HG03108 (cell line): ENCODE data around the gene GRIK4.

Source experiments
- ATAC-seq: cut with Tn5 transposase; IDR thresholded peaks from one replicate; pipeline ENCODE4 v1.9.1; 2021; ENCODE audit warnings: moderate library complexity; ENCODE audit not compliant: unreplicated experiment

The GRIK4 gene

GRCh38 chr11:120547316-120547715, 35.8 kb downstream of the GRIK4 start:
- no peak for ATAC-seq

GRCh38 chr11:120547811-120548681, 36.5 kb downstream of the GRIK4 start:
- ATAC-seq: no peak

- ATAC-seq: no peak
Measured at GRCh38 chr11:120548682-120549209, 37.2 kb downstream of the GRIK4 start.

- ATAC-seq: no peak
Measured at GRCh38 chr11:120549346-120549745, 37.8 kb downstream of the GRIK4 start.

- ATAC-seq: no peak
Measured at GRCh38 chr11:120550007-120550406, 38.5 kb downstream of the GRIK4 start.

- ATAC-seq: no peak
Measured at GRCh38 chr11:120551191-120551590, 39.6 kb downstream of the GRIK4 start.

GRCh38 chr11:120554766-120555432, 43.4 kb downstream of the GRIK4 start:
- no peak for ATAC-seq

GRCh38 chr11:120555433-120555773, 43.9 kb downstream of the GRIK4 start:
- ATAC-seq: no peak

GRCh38 chr11:120556797-120557196, 45.2 kb downstream of the GRIK4 start:
- ATAC-seq: no peak

GRCh38 chr11:120558744-120559431, 47.3 kb downstream of the GRIK4 start:
- no peak for ATAC-seq

GRCh38 chr11:120561286-120561685, 49.7 kb downstream of the GRIK4 start:
- no peak for ATAC-seq

- ATAC-seq: no peak
Measured at GRCh38 chr11:120562806-120563425, 51.4 kb downstream of the GRIK4 start.

GRCh38 chr11:120563703-120564572, 52.4 kb downstream of the GRIK4 start:
- no peak for ATAC-seq

GRCh38 chr11:120564573-120565311, 53.2 kb downstream of the GRIK4 start:
- ATAC-seq: peak; percentile 68

- no peak for ATAC-seq
Measured at GRCh38 chr11:120565466-120566155, 54.1 kb downstream of the GRIK4 start.

- no peak for ATAC-seq
Measured at GRCh38 chr11:120566176-120566575, 54.6 kb downstream of the GRIK4 start.

- ATAC-seq: no peak
Measured at GRCh38 chr11:120568572-120569307, 57.2 kb downstream of the GRIK4 start.

- no peak for ATAC-seq
Measured at GRCh38 chr11:120569861-120570260, 58.3 kb downstream of the GRIK4 start.
